HG02759 (cell line): ENCODE measurements around the gene CHST6.
A peak's percentile ranks its signal among the peaks of the same experiment; 100 is the strongest.
"Not testable (repeated sequence)": the region's sequence is repeated elsewhere in the genome, so short reads cannot be mapped to it uniquely, and the experiment has no call there.

Experiments used
- ATAC-seq: cut with Tn5 transposase; IDR thresholded peaks from one replicate; pipeline ENCODE4 v1.9.1; 2021; ENCODE audit warnings: mild to moderate bottlenecking, moderate library complexity; ENCODE audit not compliant: unreplicated experiment

The CHST6 gene

GRCh38 chr16:75495076-75495674 is at the start of gene CHST6:
Gene CHST6 (minus strand): TSS chr16:75495441. CDS start chr16:75479828, 15,613 bp downstream.
- ATAC-seq = peak; percentile 85

- ATAC-seq = not testable (repeated sequence)
Measured at GRCh38 chr16:75542462-75542861, 47.2 kb upstream of the CHST6 start.

GRCh38 chr16:75541236-75541635 is 46.0 kb upstream of the CHST6 start:
- no peak for ATAC-seq

- ATAC-seq = not testable (repeated sequence)
Measured at GRCh38 chr16:75538882-75539565, 43.8 kb upstream of the CHST6 start.

GRCh38 chr16:75537776-75538175 is 42.5 kb upstream of the CHST6 start:
- ATAC-seq = no peak

- ATAC-seq = no peak
Measured at GRCh38 chr16:75535901-75536300, 40.7 kb upstream of the CHST6 start, which contains the start of gene CHST5. Gene CHST5 (minus strand): TSS chr16:75536108. CDS start chr16:75530384, 5,724 bp downstream.

- no peak for ATAC-seq
Measured at GRCh38 chr16:75535211-75535843, 40.1 kb upstream of the CHST6 start.

GRCh38 chr16:75534560-75535205 is 39.4 kb upstream of the CHST6 start:
- ATAC-seq = no peak

- no peak for ATAC-seq
Measured at GRCh38 chr16:75532791-75533190, 37.5 kb upstream of the CHST6 start.

- ATAC-seq = no peak
Measured at GRCh38 chr16:75532142-75532765, 37.0 kb upstream of the CHST6 start.

GRCh38 chr16:75529959-75530358 is 34.7 kb upstream of the CHST6 start:
- ATAC-seq = no peak

GRCh38 chr16:75529056-75529905 is 34.0 kb upstream of the CHST6 start:
- ATAC-seq = no peak

- ATAC-seq = no peak
Measured at GRCh38 chr16:75527825-75528299, 32.6 kb upstream of the CHST6 start.

GRCh38 chr16:75526032-75526790 is 31.0 kb upstream of the CHST6 start:
- ATAC-seq = no peak

GRCh38 chr16:75519175-75519574 is 23.9 kb upstream of the CHST6 start:
- no peak for ATAC-seq

- not testable (repeated sequence) for ATAC-seq
Measured at GRCh38 chr16:75516189-75516966, 21.1 kb upstream of the CHST6 start.

GRCh38 chr16:75514296-75514695 is 19.1 kb upstream of the CHST6 start:
- no peak for ATAC-seq

- ATAC-seq = no peak
Measured at GRCh38 chr16:75506574-75506973, 11.3 kb upstream of the CHST6 start.

GRCh38 chr16:75506107-75506506 is 10.9 kb upstream of the CHST6 start:
- ATAC-seq = no peak
